ENCODE results near the gene MAVS. TPM values are rescaled to one million over a fixed set of nuclear protein-coding genes. Genes with fewer than 3 reads are reported as not detected.
A peak's percentile ranks its signal among the peaks of the same experiment; 100 is the strongest.

The MAVS gene
- total RNA-seq, 1 experiment from 2014 or later = 24.2 TPM

GRCh38 chr20:3800256-3800877 lies 46.3 kb upstream of the MAVS start:
- H2BK5ac ChIP-seq (ENCODE audit: insufficient read length, low read length) = no peak overlapping the region
- no peak overlapping the region for H2BK120ac ChIP-seq (ENCODE audit: low read depth, low read length, poor library complexity, severe bottlenecking)
- H3K27ac ChIP-seq (ENCODE audit: insufficient read length, low read depth, low read length) = no peak overlapping the region
- H4K91ac ChIP-seq (ENCODE audit: insufficient read length, low read depth, low read length) = no peak overlapping the region
- DNase-seq = peak; percentile 87
- H3K79me1 ChIP-seq (ENCODE audit: insufficient read depth, low read depth, low read length, poor library complexity, severe bottlenecking) = no peaks in the 10 kb centered on the region
- WGBS (ENCODE audit: extremely low coverage, insufficient read length, low lambda C conversion rate) = no CpG with 5 or more reads among the region's 18 CpGs
- no peak overlapping the region for H2AFZ ChIP-seq (ENCODE audit: low read length)
- no peak overlapping the region for H4K5ac ChIP-seq (ENCODE audit: insufficient read length, low read depth, low read length)
- peaks cover 17% of the 10 kb centered on the region for H3K23me2 ChIP-seq (ENCODE audit: insufficient read length, low read depth, low read length, poor library complexity, severe bottlenecking)
- peak overlapping the region; percentile 3 for H3K18ac ChIP-seq (ENCODE audit: insufficient read length, low read depth, low read length)
- peak overlapping the region; percentile 89 to 98 (median 96) for H3K27ac Mint-ChIP-seq
- H2BK20ac ChIP-seq (ENCODE audit: low read depth, low read length, poor library complexity, severe bottlenecking) = no peak overlapping the region
- peaks cover 40 to 53% of the 10 kb centered on the region in 2 experiments for H3K4me1 Mint-ChIP-seq
- no peak overlapping the region for H4K8ac ChIP-seq (replicated peaks; ENCODE audit: insufficient read length, low read depth, low read length)
- H2BK12ac ChIP-seq (ENCODE audit: insufficient read length, low read depth, low read length) = no peak overlapping the region
- TF ChIP-seq CTCF (conservative IDR thresholded peaks at IDR 0.05) = no peak
- no peak overlapping the region for H2AK5ac ChIP-seq (ENCODE audit: insufficient read length, low read length)
- H3K27me3 ChIP-seq (ENCODE audit: insufficient read depth, low read length) = no peaks in the 10 kb centered on the region
- no peak overlapping the region for H3T11ph ChIP-seq (ENCODE audit: low read length)
- H4K20me1 ChIP-seq (ENCODE audit: control insufficient read depth, insufficient read depth, insufficient read length) = no peaks in the 10 kb centered on the region
- H3K36me3 Mint-ChIP-seq (ENCODE audit: insufficient read depth in 1 of 3, low read depth in 3 of 3) = peaks cover 30 to 46% (median 41%) of the 10 kb centered on the region in 3 experiments
- no peak overlapping the region for H3K56ac ChIP-seq (ENCODE audit: insufficient read length, low read depth, low read length)
- H3K4me2 ChIP-seq (ENCODE audit: insufficient read depth, insufficient read length, low read length) = peak overlapping the region; percentile 7
- H3K79me2 ChIP-seq (ENCODE audit: insufficient read depth, low read length) = no peaks in the 10 kb centered on the region
- no peaks in the 10 kb centered on the region for H3K9me3 ChIP-seq (ENCODE audit: control insufficient read depth, low read depth, low read length)
- H3K23ac ChIP-seq (ENCODE audit: insufficient read length, low read depth, low read length) = no peak overlapping the region
- H3K14ac ChIP-seq (ENCODE audit: insufficient read depth, low read length) = no peak overlapping the region; the same call in 1 of the 2 replicates
- H2BK15ac ChIP-seq (ENCODE audit: low read depth, low read length) = no peak overlapping the region
- peak overlapping the region; percentile 15 to 66; a peak in 4 of 5 replicates for H3K4me3 Mint-ChIP-seq
- peaks cover 9% of the 10 kb centered on the region for H3K27me3 Mint-ChIP-seq (ENCODE audit: low read depth)
- no peaks in the 10 kb centered on the region; the same call in 1 of the 2 replicates for H3K4me1 ChIP-seq (ENCODE audit: insufficient read depth, low read length)
- no peaks in the 10 kb centered on the region for H3K9me3 Mint-ChIP-seq
- no peak overlapping the region for H3K9ac ChIP-seq (ENCODE audit: extremely low read depth, insufficient read length, low read length)
- H3K4ac ChIP-seq (ENCODE audit: low read depth, low read length) = no peak overlapping the region
